AG08396 (cell line): ENCODE data around the gene PDE4C.

Experiments
- DNase-seq: peaks from one replicate; pipeline ENCODE4 v3.0.0; 2012; ENCODE audit warnings: low spot score, mixed read lengths

Gene PDE4C

DNA sequence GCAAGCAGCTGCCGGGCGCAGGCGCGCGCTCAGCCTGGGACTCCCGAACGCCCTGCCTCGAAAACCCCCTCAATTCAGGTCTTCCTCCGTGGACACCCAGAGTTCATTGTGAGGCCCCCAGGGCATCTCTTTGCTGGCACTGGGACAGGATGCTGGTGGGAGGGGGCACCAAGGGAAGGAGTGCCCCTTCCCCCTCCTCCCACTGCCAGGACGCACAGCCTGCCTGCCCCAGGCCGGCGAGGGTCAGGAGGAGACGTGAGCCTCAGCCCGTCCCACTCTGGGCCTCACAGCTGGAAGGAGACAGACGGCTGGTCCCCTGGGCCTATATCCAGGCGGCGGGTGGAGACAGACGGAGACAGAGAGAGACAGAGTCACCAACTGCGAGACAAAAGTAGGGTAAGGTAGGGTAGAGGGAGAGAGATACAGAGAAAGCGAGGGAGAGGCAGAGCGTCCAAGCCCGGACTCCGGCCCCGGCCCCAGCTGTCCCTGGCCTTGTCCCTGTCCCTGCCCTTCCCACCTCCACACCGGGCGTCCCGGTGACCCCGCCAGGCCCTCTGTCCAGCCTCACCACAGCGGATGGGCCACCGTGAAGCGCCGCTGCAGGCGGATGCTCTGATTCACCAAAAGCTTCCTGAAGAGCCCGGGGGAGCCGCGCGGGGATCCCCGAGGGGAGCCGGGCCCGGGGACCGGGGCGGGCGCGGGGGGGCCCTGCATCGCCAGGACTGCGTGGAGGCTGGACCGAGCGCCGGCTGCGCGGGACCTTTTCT is at the start of gene PDE4C:
TSS of gene PDE4C (minus strand) at position 737 of the 767 bp plus-strand sequence. CDS start at position 714, 23 bp downstream.
- no peak for DNase-seq

DNA sequence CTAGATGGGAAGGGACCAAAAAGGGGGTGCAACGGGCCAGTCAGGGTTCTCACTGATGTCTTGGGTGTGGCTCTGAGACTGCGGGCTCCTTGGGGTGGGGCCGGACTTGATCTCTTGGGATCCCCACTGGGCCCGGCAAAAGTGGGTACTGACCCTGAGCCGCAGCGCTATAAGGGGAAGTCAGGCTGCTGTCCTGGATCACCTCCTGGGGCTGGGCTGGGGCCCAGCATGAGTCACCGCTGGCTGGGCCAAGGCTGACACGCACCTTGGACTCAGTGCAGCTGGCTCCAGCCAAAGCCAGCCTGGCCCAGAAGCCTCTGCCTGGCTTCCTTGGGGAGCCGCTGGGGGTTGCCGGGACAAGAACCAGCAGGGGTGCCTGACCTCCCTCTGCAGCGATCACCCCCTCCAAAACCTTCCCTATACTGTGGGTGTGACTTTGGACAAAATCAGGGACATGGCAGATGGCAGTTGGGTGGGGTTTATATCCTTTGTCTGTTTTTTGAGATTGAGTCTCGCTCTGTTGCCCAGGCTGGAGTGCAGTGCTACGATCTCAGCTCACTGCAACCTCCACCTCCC is 48.6 kb upstream of the PDE4C start:
- DNase-seq: peak; percentile 90

DNA sequence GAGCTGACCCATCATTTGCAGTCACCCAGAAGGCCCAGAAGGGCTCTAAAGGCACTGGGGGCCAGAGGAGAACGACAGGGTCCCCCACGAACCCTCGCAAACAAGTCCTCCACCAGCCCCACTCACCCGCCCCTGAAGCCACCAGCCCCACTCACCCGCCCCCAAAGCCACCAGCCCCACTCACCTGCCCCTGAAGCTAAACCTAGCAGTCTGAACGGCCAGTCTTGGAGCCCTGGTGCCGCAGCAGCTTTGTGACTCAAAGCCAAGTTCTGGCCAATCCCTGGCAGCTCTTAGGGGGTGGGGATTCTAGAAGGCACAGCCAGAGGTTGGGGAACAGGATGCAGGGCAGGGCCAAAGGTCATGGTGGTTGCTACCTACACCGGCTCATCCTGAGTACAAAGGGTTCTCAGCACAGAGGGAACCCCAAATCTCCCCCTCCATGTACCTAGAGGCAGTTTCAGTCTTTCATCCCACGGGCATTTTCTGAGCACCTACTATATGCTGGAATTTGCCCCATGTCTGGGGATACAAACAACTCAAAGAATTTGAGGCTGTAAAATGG is 48.1 kb upstream of the PDE4C start, which contains the start of gene IQCN:
TSS of gene IQCN (minus strand) at position 234 of the 562 bp plus-strand sequence. CDS start 4,974 bp downstream, outside the sequence.
- DNase-seq: no peak

DNA sequence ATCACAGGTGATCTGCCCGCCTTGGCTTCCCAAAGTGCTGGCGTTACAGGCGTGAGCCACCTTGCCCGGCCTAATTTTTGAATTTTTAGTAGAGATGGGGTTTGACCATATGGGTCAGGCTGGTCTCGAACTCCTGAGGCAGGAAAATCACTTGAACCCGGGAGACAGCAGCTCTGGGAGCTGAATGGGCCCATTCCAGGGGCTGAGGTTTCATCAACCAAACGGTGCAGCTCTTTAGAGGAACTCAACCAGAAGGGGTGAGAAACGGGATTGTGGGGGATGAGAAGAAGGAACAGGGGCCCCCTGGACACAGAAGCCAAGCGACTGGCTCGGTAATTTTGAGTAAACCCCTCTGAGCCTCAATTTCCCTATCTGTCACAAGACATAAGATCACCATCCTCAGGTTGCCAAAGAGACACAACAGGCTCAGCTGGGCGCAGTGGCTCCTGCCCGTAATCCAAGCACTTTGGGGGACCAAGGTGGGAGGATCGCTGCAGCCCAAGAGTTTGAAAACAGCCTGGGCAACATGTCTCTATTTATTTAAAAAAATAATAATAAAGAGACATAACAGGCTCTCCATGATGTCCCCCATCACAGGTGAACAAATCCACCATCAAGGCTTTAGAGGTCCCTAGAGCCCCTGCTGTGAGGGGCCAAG is 47.5 kb upstream of the PDE4C start:
- DNase-seq: no peak

DNA sequence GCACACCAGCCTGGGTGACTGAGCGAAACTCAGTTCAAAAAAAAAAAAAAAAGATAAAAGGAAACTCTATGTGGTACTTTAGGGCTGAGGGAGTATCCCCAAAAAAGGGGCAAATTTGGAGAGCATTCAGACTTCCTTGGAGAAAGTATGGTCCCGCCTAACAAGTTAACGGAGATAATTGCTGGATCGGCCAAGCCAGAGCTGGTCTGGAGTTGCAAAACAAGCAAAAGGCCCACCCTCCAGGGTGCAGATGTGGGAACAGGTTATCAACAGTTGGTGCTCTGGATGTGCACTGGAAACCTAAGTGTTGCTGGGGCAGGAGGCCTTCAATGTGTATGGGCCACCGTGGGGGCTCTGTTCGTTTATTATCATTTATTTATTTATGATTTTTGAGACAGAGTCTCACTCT is 45.2 kb upstream of the PDE4C start:
- DNase-seq: no peak

DNA sequence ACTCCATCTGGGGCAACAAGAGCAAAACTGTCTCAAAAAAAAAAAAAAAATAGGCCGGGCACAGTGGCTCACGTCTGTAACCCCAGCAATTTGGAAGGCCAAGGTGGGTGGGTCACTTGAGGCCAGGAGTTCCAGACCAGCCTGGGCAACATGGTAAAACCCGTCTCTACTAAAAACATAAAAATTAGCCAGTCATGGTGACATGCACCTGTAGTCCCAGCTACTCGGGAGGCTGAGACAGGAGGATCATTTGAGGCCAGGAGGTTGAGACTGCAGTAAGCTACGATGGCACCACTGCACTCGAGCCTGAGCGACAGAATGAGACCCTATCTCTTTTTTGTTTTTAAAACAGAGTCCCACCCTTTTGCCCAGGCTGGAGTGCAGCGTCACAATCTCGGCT is 44.1 kb upstream of the PDE4C start:
- DNase-seq: no peak

DNA sequence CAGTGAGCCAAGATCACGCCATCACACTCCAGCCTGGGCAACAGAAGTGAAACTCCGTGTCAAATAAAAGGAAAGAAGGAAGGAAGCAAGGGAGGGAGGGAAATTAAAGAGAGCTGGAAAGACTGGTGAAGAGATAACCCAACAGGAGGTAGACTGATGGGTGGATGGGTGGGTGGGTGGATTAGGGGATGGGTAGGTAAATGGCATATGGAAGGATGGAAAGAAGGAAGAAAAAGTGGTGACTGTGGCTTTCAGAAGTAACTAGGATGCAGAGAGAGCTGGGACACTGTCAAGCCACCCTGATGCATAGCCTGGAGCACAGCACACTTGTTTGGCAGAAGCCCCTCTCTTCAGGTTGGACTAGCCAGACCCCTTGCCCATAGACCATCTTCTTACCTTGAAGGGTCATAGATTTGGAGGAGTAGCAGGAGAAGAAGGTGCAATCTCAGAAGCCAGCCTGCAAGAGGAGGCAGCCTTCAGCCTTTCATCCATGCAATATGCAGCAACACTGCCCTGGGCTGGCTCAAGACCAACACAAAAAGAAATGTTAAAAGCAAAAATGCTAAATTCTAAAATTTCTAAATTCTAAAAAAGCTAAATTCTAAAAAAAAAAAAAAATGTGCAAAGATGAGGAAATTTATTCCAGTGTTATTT is 43.0 kb upstream of the PDE4C start:
- no peak for DNase-seq

DNA sequence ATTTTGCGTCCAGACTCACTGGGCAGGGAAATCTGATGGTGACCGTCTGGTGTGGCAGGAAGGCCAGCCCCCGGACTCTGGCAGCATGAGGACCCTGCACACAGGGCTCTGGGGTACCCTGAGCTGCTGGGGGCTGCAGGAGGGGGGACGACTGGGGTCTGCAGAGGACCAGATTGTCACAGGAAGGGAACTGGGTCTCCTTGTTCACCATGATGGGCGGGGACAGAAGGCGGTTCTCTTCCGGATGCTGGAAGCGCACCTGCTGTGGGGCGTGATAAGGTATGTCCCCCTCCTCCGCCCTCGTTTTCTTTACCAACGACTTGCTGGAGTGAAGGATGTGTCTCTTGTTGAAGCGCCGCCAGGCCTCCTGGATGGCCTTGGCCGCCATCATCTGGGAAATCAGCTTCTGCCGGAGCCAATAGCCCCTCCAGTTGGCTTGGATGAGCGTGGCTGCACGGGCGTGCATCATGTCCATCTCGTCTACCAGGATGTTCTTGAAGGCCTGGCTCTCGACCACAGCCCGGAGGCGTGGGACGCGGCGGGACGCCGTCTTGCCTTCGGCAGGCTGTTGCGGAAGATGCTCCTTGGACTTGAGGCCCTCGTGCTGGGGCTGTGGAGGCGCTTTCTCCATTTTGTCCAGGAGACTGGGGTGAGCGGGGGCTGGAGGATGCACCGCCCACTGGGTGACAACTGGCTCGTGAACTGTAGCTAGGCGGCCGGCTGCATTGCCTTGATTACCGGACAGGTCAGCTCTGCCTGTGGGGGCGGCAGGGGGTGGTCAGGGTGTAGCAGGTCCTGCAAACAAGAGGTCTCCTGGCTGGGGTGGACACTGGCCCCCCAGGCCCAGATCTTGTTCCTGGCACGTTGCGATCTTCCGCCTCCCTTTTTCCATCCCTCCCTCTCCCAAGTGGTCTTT is 40.8 kb upstream of the PDE4C start:
- no peak for DNase-seq

DNA sequence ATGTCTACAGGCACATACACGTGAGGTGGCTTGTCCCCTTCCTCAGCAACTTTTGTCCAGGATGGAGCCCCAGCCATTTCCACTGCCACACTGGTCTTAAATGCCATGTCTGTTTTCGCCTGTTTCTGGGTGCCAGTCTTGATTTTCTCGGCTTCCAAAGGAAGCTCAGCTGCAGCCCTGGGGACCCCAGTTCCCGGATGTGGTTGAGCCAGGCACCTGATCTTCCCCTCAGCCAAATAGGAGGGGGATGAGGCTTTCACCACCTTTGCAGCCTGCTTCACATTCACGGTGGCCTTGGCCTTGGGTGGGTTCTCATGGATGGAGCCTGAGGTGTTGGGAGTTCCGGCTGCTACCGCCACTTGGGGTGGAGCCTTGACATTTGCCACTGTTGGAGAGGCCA is 39.3 kb upstream of the PDE4C start:
- no peak for DNase-seq

DNA sequence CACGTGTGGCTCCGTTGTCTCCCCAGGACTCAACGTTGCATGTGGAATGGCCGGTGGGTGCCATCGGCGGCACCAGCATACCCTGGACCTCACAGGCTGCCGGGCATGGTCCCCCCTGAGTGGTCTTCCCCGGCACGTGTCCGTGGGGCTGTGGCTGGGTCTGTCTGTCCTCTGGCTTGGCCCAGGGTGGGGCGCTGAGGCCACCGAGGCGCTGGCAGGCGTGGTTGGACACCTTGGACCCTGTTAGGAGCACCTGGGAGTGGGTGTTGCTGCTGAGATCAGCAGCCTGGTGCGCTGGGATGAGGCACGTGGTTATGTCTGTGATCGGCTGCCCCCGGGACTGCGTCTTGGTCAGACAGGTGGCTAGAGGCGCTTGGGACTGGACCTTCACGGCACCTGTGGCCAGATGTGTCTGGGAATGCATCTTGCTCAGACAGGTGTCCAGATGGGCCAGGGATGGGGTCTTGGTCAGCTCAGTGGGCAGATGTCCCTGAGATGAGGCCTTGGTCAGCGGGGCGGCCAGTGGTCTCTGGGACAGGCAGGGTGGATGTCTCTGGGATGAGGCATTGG is 38.8 kb upstream of the PDE4C start:
- DNase-seq: no peak

DNA sequence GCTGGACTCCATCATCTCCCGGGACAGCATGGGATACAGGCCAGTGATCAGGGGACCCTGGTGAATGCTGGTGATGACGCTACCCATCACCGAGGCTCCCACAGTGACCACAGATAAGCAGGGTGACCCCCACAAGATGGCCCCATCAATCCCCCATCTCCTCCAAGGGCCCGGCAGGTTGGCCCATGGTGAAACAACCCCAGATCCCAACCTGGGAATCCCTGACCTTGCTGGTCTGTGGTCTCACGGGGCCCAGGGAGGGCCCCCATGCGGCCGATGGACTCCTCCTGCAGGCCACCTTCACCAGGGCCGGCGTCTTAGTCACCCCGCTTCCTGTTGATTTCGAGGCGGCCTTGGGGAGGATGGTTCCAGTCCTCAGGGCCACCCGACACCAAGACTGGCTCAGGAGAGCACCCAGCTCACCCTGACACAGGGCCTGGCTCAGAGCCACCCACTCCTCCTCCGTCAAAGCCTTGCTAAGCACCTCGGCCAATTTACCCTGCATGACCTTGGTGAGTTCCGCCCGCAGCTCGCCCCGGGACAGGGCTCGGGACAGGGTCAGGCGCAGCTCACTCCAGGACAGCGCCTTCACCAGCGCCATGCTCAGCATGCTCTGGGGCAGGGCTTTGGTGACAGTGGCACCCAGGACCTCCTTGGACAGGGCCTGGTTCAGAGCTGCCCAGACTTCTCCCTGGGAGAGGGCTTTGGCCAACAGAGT is 38.1 kb upstream of the PDE4C start:
- no peak for DNase-seq

DNA sequence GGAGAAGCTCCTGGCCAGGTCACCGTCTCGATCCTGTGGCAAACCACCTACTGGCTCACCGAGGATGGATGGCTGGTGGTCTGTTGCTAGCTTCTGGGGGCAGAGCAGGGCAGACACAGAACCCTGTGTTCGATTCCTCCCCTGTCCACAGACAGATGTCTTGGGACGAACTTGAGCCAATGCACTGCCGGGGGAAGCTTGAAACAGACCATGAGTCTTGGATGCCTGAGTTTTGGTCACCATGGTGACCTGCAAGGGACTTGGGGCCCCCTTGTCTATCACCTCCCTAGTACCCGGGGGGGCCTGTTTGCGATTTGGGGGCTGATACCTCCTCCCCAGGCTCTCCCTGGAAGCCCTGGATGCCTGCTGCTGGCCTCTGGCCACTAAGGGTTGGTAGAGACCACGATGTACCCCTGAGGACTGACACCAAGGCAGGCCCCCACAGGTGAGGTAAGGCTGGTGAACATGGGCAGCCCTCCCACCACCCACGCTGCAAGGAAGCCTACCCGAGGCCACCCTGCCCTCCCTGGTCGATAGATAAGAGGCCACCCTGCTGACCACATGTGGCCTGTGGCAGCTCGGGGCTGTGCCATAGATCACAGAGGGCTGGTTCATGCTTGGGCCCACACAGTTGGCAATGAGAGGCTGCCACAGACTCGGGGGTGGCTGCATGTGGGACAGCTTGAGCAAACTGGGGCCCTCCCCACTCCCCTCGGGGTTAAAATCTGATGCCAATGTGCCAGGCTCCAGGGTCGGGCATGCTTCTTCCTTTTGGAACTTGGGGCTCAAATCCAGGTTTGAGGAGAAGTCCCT is 37.3 kb upstream of the PDE4C start:
- DNase-seq: no peak

DNA sequence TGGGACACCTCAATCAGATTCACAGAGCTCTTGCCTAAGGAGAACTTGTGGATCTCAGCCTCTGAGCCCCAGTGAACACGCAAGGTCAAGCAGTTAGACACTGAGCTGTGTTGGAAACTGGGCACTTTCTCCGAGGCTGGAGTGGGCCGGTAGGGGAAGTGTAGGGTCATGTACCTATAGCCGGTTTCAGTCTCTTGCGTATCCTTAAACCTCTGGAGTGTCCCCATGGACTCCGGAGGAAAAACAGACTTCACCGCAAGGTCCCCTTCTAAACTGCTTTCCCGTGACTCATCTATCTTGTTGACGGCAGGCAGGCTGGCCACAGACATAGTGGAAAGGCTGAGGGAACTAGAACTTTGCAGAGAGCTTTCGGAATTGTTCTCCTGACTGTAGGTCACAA is 36.7 kb upstream of the PDE4C start:
- DNase-seq: no peak

DNA sequence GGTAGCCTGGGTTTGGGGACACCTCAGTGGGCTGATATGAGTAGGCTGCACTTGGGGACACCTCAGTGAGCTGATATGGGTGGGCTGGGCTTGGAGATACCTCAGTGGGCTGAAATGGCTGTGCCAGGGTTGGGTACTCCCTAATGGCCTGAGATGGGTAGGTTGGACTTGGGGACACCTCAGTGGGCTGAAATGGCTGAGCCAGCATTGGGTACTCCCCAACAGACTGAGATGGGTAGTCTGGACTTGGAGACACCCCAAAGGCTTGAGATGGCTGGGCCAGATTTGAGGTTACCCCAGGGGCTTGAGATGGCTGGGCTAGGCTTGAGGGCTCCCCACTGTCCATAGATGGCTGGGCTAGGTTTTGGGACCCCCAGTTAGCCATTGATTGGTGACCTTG is 35.9 kb upstream of the PDE4C start:
- DNase-seq: no peak

DNA sequence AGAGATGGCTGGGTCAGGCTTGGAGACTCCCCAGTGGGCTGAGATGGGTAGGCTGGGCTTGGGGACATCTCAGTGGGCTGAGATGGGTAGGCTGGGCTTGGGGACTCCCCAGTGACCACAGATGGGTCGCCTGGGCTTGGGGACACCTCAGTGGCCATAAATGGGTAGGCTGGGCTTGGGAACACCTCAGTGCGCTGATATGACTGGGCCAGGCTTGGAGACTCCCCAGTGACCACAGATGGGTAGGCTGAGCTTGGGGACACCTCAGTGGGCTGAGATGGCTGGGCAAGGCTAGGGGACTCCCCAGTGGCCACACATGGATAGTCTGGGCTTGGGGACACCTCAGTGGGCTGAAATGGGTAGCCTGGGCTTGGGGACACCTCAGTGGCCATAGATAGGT is 35.2 kb upstream of the PDE4C start:
- no peak for DNase-seq

DNA sequence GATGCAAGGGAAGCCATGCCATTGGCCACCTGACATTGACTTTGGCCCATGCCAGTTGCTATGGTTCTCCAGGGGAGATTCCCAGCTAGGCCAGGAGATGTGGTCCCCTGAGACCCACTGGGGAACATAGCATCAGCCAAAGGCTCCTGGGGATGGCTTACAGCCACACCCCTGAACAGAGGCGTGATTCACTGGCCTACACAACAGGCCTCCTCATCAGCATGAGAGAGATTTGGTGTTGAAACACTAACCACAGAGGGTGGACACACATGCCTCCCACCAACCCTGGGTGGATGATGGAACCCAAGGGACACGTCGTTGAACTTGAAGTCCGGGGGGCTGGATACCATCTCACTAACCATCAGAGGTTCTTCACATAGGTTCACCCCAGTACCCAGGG is 33.7 kb upstream of the PDE4C start:
- no peak for DNase-seq

DNA sequence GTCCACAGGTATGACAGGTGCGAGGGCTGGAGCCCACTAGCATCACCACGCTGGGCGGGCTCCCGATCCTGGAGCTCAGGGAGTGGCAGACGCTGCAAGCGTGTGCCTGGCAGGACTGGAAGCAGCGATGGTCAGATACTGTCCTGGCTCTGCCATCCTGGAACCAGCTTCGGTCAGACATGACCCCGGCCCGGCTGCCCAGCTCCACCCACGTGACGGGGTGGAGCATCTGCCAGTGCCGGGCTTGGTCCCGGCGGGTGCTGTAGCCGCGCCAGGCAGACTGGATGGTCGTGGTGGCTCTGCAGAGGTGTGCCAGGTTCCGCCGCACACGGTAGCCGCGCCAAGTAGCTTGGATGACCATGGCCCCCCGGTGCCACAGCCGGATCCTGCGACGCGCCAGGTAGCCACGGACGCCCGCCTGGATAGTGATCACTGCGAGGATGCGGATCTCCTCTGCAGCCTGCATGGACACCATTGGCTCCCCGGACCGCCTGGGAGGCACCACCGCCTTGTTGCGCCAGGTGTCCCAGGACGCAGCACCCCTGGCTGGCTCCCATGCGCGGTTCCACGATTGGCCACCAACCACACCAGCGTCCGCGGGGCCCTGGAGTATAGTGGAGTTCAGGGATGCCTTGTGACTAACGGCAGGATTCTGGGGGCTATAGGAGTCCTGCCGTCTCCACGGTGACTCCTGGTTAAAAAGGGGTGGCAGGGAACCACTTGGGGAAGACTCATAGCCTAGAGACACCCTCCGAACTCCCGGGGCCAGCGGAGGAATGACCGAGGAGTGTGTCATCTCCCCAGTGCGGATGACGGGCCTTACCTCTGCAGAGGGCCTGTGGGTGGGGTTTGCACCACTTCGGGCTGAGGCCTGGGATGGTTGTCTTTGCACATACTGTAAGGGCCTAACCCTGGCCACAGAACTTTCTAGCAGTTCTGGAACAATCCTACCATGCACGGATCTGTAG is 31.5 kb upstream of the PDE4C start:
- no peak for DNase-seq
